Mucosa of descending colon (tissue), 3 donors: ENCODE results near the gene POU2F2. TPM values are rescaled to one million over a fixed set of nuclear protein-coding genes. Genes with fewer than 3 reads are reported as not detected.
A peak's percentile ranks its signal among the peaks of the same experiment; 100 is the strongest.

Experiments used
- ATAC-seq: fragments of 200-7000 bp; cut with Tn5 transposase; one replicate; pipeline ENCODE4 v1.9.1; 2020; ENCODE audit warnings: mild to moderate bottlenecking, moderate library complexity
- DNase-seq, 3 donors: peaks; one replicate each; pipeline ENCODE4 v3.0.0-alpha.2; 2020
- H3K36me3 ChIP-seq: fragments of 200-600 bp; one replicate; pipeline ENCODE4 v1.8.0; 2021; ENCODE audit warnings: low read depth, mild to moderate bottlenecking
- H3K4me1 ChIP-seq: fragments of 200-600 bp; one replicate; pipeline ENCODE4 v1.8.0; 2021; ENCODE audit warnings: low read depth, mild to moderate bottlenecking
- H3K4me3 ChIP-seq: fragments of 200-600 bp; one replicate; pipeline ENCODE4 v1.8.0; 2021; ENCODE audit warnings: mild to moderate bottlenecking
- H3K9me3 ChIP-seq: fragments of 200-600 bp; one replicate; pipeline ENCODE4 v1.8.0; 2021; ENCODE audit warnings: mild to moderate bottlenecking
- intact Hi-C, 2 donors: fragments of 100-400 bp; cut with DNase I in 1 of 2; cut with micrococcal nuclease in 1 of 2; formaldehyde crosslinking; loops; one replicate each; pipeline versions ENCODE4 v1.11.0 to v1.11.1; 2022; cut with DNase I, micrococcal nuclease
- total RNA-seq, 3 donors: library from RNA; stranded (reverse); fragmentation: NEBNext Ultra II Directional in 2 of 3; extraction: Animal tissue kit (Norgen Biotek cat#: 25700) in 2 of 3; gene quantifications; one replicate each; pipeline versions ENCODE4 v1.2.1 to v1.2.4, GENCODE V29; 2021 to 2023
- TF ChIP-seq, protein P1 (sequence below): fragments of 200-600 bp; IDR thresholded peaks from one replicate; pipeline ENCODE4 v1.8.0; 2022; ENCODE audit warnings: antibody characterized with exemption, mild to moderate bottlenecking
- donor health status: DM: no; HTN: no; CAD: no; lungs with moderate emphysema.
- donor health status: DM: no; HTN: no; CAD: no.
- donor health status: DM: no; HTN: yes; CAD: no.

The POU2F2 gene
- total RNA-seq, 3 donors from 2014 or later, result 3.9 to 6.8 (median 6.1) TPM

DNA sequence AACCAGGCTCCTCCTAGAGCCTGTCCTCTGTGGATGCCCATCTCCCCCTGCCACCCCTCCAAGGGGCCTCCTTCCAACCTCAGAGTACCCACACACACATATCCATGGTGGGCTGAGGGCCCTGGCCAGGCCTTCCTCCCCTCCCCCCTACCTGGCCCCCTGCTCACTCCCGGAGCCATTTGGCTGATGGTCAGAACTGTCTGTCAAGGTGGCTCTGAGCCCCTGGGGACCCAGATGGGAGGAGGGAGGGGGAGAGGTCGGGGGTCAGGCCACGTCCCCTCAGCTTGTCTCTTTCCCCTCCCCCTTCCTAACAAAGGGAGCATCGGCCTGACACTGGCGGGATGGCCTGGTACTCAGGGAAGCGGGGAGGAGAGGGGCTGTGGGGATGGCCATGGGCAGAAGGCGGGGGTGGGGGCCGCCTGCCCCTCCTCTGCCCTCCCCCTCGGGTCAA is 18.7 kb upstream of the POU2F2 start:
- no peak for ATAC-seq
- TF ChIP-seq, protein P1, sequence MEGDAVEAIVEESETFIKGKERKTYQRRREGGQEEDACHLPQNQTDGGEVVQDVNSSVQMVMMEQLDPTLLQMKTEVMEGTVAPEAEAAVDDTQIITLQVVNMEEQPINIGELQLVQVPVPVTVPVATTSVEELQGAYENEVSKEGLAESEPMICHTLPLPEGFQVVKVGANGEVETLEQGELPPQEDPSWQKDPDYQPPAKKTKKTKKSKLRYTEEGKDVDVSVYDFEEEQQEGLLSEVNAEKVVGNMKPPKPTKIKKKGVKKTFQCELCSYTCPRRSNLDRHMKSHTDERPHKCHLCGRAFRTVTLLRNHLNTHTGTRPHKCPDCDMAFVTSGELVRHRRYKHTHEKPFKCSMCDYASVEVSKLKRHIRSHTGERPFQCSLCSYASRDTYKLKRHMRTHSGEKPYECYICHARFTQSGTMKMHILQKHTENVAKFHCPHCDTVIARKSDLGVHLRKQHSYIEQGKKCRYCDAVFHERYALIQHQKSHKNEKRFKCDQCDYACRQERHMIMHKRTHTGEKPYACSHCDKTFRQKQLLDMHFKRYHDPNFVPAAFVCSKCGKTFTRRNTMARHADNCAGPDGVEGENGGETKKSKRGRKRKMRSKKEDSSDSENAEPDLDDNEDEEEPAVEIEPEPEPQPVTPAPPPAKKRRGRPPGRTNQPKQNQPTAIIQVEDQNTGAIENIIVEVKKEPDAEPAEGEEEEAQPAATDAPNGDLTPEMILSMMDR, result no peak
- intact Hi-C loops, result no loop called here
- H3K4me1 ChIP-seq, result no peaks in the 10 kb centered on the region
- DNase-seq, result no peak
- no peaks in the 10 kb centered on the region for H3K9me3 ChIP-seq
- no peak overlapping the region for H3K4me3 ChIP-seq
- no peaks in the 10 kb centered on the region for H3K36me3 ChIP-seq

DNA sequence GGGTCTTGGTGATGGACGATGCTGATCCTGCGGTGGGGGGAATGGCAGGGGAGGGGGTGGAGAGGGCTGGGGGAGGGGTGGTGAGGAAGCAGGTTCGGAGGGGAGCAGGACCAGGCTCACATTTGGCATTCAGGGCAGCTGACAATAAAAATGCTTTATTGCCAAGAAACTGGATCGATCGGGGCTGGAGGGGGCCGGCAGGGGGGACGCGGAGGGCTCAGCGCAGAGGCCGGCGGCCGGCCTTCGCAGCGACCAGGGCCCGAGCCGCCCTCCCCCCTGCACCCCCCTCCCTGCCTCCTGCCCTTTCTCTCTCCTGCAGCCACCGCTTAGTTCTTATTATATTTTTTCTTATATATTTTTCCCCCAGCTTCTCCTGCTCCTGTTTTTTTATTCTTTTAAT is 18.1 kb upstream of the POU2F2 start:
- no peak for DNase-seq
- H3K4me1 ChIP-seq, result no peaks in the 10 kb centered on the region
- no peaks in the 10 kb centered on the region for H3K36me3 ChIP-seq
- no peak overlapping the region for H3K4me3 ChIP-seq
- TF ChIP-seq, protein P1, result no peak
- no peak for ATAC-seq
- intact Hi-C loops, result no loop called here
- no peaks in the 10 kb centered on the region for H3K9me3 ChIP-seq

DNA sequence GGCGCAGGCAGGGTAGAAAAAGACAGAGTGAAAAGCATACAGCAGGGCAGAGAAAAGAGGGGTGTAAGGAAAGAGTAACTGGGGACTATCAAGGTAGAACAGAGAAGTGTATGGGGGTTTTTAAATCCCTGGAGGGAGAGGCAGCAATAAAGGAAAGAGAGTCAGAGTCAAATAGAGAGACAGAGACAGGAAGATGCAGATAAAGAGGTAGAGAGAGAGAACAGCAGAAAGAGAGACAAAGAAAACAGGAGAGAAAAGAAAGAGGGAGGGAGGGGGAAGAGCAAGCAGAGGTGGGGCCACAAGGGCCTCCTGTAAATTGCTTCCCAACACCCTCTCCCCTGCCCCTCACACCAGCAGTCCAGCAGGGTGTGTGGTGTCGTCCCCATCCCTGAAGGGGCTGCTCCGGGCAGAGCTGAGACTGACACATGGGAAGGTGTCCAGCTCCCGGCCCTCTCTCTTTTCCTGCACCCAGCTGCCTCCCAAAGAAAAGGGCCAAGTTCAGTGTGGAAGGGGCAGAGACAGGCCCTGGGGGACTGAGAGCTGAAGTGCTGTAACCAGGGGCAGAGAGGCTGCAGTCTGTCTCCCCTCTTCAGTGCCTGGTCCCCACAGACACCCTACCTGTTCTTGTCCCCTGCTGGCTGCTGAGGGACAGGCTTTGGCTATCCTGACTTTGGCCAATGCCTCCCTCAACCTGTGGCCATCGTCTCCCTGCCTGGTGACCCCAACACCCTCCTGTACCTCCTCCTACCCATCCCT is 17.4 kb upstream of the POU2F2 start:
- no peak for ATAC-seq
- Histone ChIP-seq H3K4me3 (no peak overlapping the region), H3K4me1 (no peaks in the 10 kb centered on the region), H3K36me3 (no peaks in the 10 kb centered on the region), H3K9me3 (no peaks in the 10 kb centered on the region)
- TF ChIP-seq, protein P1, result no peak
- no peak for DNase-seq
- intact Hi-C loops, result no loop called here

DNA sequence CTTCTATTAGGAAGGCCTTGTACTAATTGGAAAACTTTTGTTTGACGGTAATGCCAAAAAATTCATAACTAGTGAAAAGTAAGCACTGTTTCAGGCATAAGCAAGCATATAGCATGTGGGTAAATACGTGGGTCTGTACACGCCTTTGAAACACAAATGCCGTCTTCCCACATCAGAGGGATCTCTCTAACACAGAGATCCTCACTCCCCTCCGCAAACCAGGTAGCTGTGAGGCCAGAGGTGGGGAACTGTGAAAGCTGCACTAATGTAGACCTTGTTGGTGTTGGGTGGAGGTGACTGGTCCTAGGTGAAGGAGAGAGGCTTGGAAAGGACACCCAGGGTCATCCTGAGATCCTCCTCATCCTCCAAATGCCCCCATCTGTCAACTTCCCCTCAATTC is 16.0 kb upstream of the POU2F2 start:
- Histone ChIP-seq H3K4me1 (no peaks in the 10 kb centered on the region), H3K36me3 (no peaks in the 10 kb centered on the region), H3K9me3 (no peaks in the 10 kb centered on the region), H3K4me3 (no peak overlapping the region)
- ATAC-seq (no peak), DNase-seq (no peak)
- TF ChIP-seq, protein P1, result no peak
- intact Hi-C loops, result no loop called here

DNA sequence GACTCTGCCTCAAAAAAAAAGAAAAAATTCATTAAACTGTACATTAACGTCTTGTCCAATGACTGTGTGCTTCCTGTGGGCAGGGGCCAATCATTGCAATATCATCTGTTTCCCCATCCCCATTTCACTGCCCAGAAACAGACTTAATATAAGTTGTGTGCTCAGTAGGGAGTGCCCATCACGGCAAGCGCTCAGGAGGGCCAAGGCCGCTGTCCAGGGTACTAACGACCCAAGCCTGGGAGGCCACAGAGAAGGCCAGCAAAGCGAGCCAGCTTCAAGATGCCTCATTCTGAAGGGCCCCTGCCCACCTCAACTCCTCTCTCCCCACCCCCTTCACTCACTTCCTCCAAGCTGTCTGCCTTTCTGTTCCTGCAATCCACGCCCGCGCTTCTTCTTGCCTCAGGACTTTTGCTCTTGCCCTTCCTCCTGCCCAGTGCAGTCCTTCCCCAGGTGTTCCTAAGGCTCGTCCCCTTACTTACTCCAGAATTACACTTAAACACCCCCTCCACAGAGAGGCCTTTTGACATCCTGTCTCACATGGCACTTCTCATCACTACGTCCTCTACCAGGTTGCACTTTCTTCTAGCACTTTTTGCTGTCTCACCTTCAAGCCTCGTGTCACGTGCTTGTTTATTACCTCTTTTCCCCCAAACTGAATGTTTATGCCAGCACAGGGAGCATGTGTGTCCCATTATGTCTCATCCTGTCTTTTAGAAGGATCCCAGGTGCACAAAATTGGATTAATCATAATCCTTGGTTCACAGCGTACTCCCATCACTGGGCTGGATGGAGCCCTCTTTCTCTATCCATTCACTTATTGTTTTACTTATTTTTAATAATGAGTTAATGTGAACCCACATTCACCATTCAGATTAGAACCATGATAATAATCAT is 11.3 kb upstream of the POU2F2 start:
- TF ChIP-seq, protein P1, result no peak
- H3K4me3 ChIP-seq, result no peak overlapping the region
- DNase-seq, result peak in 1 of 3 donors; percentile 23
- intact Hi-C loops, result no loop called here
- H3K36me3 ChIP-seq, result no peaks in the 10 kb centered on the region
- ATAC-seq, result peak; percentile 14
- no peaks in the 10 kb centered on the region for H3K4me1 ChIP-seq
- H3K9me3 ChIP-seq, result no peaks in the 10 kb centered on the region
